Glutamatergic neuron (in vitro differentiated cells): ENCODE data around the gene CFAP77. TPM values are rescaled to one million over a fixed set of nuclear protein-coding genes. Genes with fewer than 3 reads are reported as not detected.

Experiments
- DNase-seq: peaks from one replicate; pipeline ENCODE4 v3.0.0; 2022
- H3K27ac Mint-ChIP-seq: one replicate; pipeline ENCODE4 v1.8.0; 2020; ENCODE audit warnings: mild to moderate bottlenecking, mixed read lengths, inconsistent platforms; ENCODE audit not compliant: unreplicated experiment
- H3K27me3 Mint-ChIP-seq: one replicate; pipeline ENCODE4 v1.8.0; 2020; ENCODE audit warnings: mild to moderate bottlenecking, moderate library complexity, mixed read lengths, inconsistent platforms; ENCODE audit not compliant: unreplicated experiment
- H3K36me3 Mint-ChIP-seq: one replicate; pipeline ENCODE4 v1.8.0; 2020; ENCODE audit warnings: mild to moderate bottlenecking, mixed read lengths, inconsistent platforms; ENCODE audit not compliant: unreplicated experiment
- H3K4me1 Mint-ChIP-seq: one replicate; pipeline ENCODE4 v1.8.0; 2020; ENCODE audit warnings: mild to moderate bottlenecking, low read depth, mixed read lengths, inconsistent platforms; ENCODE audit not compliant: unreplicated experiment
- H3K4me3 Mint-ChIP-seq: one replicate; pipeline ENCODE4 v1.8.0; 2020; ENCODE audit warnings: mild to moderate bottlenecking, mixed read lengths, inconsistent platforms; ENCODE audit not compliant: unreplicated experiment
- H3K9me3 Mint-ChIP-seq: one replicate; pipeline ENCODE4 v1.8.0; 2020; ENCODE audit warnings: mild to moderate bottlenecking, moderate library complexity, mixed read lengths, inconsistent platforms; ENCODE audit not compliant: unreplicated experiment
- total RNA-seq: library from RNA; stranded (reverse); fragmentation: NEBNext Ultra II Directional; extraction: Animal tissue kit (Norgen Biotek cat#: 25700); gene quantifications from one replicate; pipeline ENCODE4 v1.2.1, GENCODE V29; 2021; ENCODE audit not compliant: unreplicated experiment
- TF ChIP-seq, protein P1 (sequence below): fragments of 200-600 bp; sonication (generic); IDR thresholded peaks from one replicate; pipeline ENCODE4 v1.5.0; 2021; ENCODE audit not compliant: partially characterized antibody, unreplicated experiment

The CFAP77 gene
- total RNA-seq, 1 donor from 2014 or later: not detected

DNA sequence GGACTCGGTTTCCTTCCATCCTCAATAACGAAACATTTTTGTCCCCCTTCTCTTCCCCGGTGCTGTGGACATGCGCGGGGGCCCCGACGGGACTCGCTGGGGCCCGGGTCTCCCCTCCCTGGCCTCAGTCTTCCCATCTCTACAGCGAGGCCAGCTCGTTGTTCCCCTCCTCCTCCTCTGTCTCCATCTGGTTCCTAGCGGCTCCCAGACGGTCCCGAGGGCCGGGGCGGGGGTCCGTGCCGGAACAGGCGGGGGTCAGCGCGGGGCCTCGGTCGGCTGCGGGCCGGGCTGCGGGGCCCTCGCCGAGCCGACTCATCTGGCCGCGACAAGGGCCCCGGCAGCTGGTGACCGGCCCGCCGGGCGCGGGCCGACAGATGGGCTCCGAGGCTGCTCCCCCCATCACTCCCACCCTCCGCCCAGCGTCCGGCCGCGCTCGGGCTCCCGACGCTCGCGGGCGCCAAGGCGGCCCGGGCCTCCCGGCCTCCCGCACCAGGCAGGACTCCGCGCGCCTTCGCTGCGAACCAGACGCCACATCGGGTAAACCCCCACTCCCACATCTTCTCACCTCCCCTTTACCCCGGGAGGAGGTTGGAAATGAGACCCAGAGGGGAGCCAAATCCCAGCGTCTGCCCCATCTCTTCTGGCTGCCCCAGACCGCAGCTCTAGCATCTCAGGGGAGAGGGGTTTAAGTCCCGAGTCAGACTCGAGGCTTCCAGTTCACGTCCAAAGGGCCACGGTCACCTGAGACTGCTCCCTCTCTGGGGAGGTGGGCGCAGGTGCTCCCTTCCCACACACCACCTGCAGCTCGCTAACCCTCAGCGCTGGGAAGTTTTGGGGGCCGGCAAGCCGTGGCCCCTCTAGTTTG lies 180.5 kb downstream of the CFAP77 start:
- Mint-ChIP-seq H3K4me3 (peak overlapping the region; percentile 59), H3K36me3 (no peaks in the 10 kb centered on the region), H3K27me3 (peaks cover 22% of the 10 kb centered on the region), H3K4me1 (peaks cover 14% of the 10 kb centered on the region), H3K27ac (peak overlapping the region; percentile 28), H3K9me3 (peaks cover 12% of the 10 kb centered on the region)
- TF ChIP-seq, protein P1, sequence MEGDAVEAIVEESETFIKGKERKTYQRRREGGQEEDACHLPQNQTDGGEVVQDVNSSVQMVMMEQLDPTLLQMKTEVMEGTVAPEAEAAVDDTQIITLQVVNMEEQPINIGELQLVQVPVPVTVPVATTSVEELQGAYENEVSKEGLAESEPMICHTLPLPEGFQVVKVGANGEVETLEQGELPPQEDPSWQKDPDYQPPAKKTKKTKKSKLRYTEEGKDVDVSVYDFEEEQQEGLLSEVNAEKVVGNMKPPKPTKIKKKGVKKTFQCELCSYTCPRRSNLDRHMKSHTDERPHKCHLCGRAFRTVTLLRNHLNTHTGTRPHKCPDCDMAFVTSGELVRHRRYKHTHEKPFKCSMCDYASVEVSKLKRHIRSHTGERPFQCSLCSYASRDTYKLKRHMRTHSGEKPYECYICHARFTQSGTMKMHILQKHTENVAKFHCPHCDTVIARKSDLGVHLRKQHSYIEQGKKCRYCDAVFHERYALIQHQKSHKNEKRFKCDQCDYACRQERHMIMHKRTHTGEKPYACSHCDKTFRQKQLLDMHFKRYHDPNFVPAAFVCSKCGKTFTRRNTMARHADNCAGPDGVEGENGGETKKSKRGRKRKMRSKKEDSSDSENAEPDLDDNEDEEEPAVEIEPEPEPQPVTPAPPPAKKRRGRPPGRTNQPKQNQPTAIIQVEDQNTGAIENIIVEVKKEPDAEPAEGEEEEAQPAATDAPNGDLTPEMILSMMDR: no peak
- peak; percentile 65 for DNase-seq

DNA sequence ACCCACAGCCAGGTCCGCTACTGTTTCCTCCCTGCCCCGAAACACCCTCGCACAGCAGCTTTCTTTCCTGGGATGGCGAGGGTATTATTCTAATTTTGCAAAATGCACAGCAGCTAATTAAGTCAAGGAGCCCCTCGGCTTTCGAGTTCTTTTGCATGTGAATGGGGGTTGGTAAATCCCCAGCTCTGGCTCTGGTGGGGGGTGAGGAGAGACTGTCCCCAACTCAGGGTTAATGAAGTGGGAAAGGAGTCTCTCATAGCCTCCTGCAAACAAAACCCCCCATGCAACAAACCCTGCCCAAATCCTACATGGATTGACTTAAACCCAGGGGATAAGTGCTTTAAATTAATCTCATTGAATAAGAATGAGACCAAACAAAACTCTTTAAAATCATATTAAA lies 181.2 kb downstream of the CFAP77 start:
- no peak for DNase-seq
- Mint-ChIP-seq H3K27ac (peak overlapping the region; percentile 28), H3K9me3 (peaks cover 9% of the 10 kb centered on the region)

DNA sequence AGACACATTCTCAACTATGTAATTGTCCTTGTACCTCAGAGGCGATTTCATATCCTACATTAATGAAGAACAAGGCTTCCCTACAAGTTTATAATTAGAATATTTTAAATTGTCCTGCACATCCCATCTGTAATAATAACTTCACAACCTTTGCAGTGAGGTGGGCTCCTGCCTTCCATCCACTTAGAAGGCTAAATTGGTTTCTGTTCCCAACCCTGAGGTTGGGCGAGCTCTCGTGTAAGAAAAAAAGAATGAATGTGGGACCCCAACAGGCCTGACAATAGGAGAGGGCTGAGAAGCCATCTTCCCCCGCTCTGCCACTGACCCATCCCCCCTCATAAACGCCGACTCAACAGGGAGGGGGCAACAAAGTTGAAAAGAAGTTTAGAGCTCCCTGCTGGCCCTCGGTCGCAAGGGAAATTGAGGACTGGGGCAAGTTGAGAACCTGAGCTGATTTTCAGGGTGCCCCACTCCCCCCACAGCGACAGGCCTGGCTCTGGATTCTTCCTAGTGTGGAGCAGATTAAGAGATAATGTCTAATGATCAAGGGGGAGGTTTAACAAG lies 181.8 kb downstream of the CFAP77 start:
- peaks cover 11% of the 10 kb centered on the region for H3K4me1 Mint-ChIP-seq
- H3K4me3 Mint-ChIP-seq: peak overlapping the region; percentile 59
- no peak overlapping the region for H3K27ac Mint-ChIP-seq
- H3K9me3 Mint-ChIP-seq: peaks cover 8% of the 10 kb centered on the region
- TF ChIP-seq, protein P1: no peak
- peaks cover 8% of the 10 kb centered on the region for H3K36me3 Mint-ChIP-seq
- H3K27me3 Mint-ChIP-seq: peaks cover 17% of the 10 kb centered on the region
- peak; percentile 6 for DNase-seq

More for the DNA sequence above, 181.2 kb downstream of the CFAP77 start:
- peaks cover 19% of the 10 kb centered on the region for H3K27me3 Mint-ChIP-seq
- TF ChIP-seq, protein P1: no peak
- peak overlapping the region; percentile 59 for H3K4me3 Mint-ChIP-seq
- H3K4me1 Mint-ChIP-seq: peaks cover 12% of the 10 kb centered on the region
- peaks cover 3% of the 10 kb centered on the region for H3K36me3 Mint-ChIP-seq

DNA sequence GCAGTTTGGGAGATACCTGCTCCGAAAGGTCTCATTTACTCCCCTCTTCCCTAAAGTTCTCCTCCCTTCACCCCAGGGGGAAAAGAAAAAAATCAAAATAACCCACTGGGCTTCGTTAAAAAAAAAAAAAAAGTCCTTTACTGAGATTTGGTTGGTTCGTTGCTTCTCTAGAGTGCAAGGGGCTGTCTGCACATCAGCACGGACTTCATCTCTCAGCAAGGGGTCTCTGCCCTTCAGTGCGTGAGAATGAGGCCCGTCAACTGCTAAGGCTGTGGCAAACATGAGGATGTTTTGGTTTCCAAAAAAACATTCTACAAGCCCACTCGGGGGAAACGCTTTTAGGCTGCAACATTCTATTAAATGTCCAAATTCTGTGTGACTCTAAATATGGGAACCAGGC lies 182.4 kb downstream of the CFAP77 start:
- H3K36me3 Mint-ChIP-seq: peaks cover 8% of the 10 kb centered on the region
- peaks cover 11% of the 10 kb centered on the region for H3K4me1 Mint-ChIP-seq
- H3K27ac Mint-ChIP-seq: no peak overlapping the region
- TF ChIP-seq, protein P1: no peak
- H3K27me3 Mint-ChIP-seq: peaks cover 17% of the 10 kb centered on the region
- H3K9me3 Mint-ChIP-seq: peaks cover 8% of the 10 kb centered on the region
- no peak for DNase-seq
- H3K4me3 Mint-ChIP-seq: no peak overlapping the region

DNA sequence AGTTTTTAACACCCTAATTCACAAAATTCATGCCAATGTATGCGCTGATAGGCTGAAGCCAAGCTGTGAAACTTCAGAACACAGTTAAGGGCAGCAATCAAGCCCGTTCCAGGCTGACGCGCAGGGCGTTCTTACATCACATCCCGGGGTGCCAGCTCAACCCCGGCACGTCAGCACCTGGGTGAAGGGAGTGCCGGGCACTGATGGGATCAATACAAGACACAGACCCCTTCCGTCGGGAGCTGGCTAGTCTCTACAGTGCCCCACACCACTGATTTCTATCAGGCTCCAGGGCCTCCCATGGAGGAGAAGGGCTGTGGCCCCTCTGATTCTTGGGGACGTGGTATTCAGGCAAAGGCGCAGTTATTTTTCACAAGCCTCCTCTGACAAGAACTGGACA lies 184.4 kb downstream of the CFAP77 start:
- peaks cover 9% of the 10 kb centered on the region for H3K4me1 Mint-ChIP-seq
- H3K9me3 Mint-ChIP-seq: peaks cover 8% of the 10 kb centered on the region
- no peak for DNase-seq
- peaks cover 8% of the 10 kb centered on the region for H3K36me3 Mint-ChIP-seq
- H3K27me3 Mint-ChIP-seq: peaks cover 10% of the 10 kb centered on the region
- TF ChIP-seq, protein P1: no peak
- no peak overlapping the region for H3K27ac Mint-ChIP-seq
- no peak overlapping the region for H3K4me3 Mint-ChIP-seq
